Ureter (tissue), 1 donor: ENCODE data around the gene NKRF. TPM values are rescaled to one million over a fixed set of nuclear protein-coding genes. Genes with fewer than 3 reads are reported as not detected.
A peak's percentile ranks its signal among the peaks of the same experiment; 100 is the strongest.
"Not testable (repeated sequence)": the region's sequence is repeated elsewhere in the genome, so short reads cannot be mapped to it uniquely, and the experiment has no call there.

Experiments
- DNase-seq: peaks from one replicate; pipeline ENCODE4 v3.0.0-alpha.2; 2020; ENCODE audit warnings: low spot score
- total RNA-seq: library from RNA; stranded (reverse); gene quantifications from one replicate; pipeline ENCODE4 v1.2.4, GENCODE V29; 2023
- donor health status: DM: yes; HTN: yes; CAD: no.

Gene NKRF
- total RNA-seq, result 12.2 TPM

- DNase-seq, result peak; percentile 92
Observed at GRCh38 chrX:119606280-119607017, at the start of gene NKRF. NKRF (minus strand) TSS chrX:119606424.

DNA sequence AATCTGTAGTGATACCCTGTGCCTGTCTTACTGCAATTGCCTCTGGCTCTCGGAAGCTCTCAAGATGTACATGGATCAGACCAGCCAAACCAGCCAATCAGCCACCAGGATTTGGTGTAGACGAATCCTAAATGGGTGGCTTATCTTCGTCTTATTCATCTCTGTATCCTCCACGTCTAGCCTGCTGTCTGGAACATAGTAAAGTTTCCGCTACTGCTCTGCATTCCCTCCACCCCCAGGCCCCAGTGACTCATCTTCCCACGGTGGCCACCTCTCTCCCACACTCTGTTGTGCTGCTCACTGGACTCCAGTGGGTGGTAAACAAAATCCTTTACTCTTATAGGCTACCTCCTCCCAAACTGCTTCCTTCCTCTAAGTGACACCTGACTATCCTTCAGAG, 48.9 kb upstream of the NKRF start:
- DNase-seq, result no peak

GRCh38 chrX:119654112-119654531, 47.9 kb upstream of the NKRF start:
- no peak for DNase-seq

DNA sequence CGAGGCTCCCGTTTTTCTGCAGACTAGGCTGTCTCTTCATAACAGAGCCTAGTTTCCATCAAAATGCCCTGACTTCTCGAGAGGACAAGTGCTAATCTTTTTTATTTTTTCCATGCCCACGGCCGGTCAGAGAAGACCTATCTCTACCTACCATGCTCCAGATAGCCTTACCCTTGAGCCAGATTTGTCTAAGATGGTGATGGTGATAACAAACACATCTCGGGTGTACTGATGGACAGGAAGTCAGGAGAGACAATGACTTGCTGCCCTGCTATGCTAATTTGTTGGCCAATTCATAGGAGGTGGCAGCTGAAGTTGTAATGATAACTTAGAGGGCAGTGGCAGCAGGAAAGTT, 42.2 kb upstream of the NKRF start:
- no peak for DNase-seq

- no peak for DNase-seq
Observed at GRCh38 chrX:119647552-119648420, 41.6 kb upstream of the NKRF start.

DNA sequence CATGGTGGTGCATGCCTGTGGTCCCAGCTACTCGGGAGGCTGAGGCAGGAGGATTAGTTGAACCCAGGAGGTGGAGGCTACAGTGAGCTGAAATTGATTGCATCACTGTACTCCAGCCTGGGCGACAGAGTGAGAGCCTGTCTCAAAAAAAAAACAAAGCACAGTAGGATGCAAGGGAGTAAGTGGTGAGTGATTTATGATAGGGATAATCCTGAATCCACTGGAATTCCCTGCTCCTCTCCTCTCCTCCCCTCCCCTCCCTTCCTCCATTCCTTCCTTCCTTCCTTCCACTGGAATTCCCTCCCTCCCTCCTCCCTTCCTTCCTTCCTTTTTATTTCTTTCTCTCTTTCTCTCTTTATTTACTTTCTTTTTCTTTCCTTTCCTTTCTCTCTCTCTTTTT, 40.9 kb upstream of the NKRF start:
- DNase-seq, result no peak

GRCh38 chrX:119646515-119646914, 40.3 kb upstream of the NKRF start:
- DNase-seq, result no peak

DNA sequence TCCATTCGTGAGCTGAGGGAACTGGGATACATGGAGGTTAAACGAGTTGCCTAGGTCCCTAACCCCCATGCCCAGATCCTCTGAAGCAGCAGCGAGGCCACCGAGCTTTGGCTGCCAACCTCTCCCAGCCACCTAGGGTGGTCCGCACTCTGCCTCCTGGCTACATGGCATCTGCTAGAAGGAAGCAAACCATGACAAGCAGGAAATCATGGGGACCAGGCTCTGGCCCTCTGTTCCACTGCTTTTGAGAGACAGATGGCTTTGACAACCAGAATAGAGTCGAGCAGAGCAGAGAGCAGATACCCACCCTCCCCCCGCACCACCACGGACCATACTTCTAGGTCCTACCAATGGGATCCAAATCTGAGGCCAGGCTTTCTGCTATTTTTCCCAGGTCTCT, 37.5 kb upstream of the NKRF start:
- no peak for DNase-seq

GRCh38 chrX:119640731-119641170, 34.5 kb upstream of the NKRF start:
- DNase-seq, result no peak

DNA sequence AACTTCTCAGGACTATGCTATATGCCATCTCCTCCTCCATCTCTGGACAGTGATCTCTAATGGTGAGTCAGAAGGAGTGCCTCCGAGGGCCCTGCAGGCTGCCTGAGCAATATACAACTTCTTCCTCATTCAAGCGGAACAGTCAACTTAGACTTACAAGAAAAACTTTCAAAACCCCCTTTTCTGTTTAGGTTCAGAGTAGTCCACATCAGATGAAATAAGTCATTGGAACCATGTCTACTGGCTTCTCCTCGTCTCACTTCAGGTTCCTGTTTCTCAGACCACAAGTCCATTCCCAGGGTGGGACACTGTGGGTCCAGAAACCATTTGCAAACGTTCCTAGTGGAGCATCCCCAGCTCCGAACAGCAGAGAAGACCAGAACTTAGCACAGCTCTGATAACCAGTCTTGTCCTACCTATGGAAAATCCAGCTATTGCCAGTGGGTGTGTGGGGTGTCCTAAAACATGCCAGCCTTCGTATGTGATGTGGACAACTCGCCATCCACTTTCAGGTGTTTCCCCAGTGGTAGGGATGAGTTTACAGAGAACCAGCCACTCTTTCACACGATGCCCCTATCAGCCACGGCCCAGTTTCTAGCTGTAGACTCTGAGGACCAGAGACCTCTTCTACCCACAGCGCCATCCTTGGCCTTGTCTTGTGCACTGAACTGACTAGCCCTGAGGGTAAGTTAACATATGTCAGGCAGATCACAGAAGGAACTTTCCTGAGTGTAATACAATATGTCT, 32.7 kb upstream of the NKRF start:
- no peak for DNase-seq

DNA sequence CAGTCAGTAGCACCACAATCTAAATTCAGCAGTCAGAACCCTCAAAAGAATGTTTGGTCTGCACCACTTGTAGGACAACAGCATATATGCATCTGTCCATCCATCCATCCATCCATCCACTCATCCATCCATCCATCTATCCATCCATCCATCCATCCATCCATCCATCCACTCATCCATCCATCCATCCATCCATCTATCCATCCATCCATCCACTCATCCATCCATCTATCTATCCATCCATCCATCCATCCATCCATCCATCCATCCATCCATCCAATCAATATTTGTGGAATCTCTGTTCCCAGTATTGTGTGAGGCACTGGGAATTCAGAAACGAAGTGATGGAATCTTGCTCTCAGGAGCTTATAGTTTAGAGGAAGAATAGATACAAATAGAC, 31.2 kb upstream of the NKRF start:
- not testable (repeated sequence) for DNase-seq

GRCh38 chrX:119636419-119636818, 30.2 kb upstream of the NKRF start:
- DNase-seq, result no peak

DNA sequence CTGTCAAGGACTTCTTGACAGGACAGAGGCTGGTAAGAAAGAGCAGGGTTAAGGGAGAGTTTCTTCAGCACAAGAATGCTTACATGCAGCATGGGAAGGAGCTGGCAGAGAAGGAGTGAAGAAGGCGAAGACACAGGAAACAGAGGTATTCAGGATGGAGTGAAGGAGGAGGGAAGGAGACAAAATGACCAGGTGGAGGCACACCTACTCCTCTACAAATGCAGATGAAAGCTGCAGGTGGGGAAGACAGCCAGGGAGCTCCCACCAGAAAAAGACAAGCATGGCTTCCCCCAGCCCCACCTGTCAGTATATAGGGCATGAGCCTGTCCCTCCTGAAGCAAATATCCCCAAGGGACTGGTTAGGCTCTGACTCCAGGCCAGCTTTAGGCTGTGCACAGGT, 29.6 kb upstream of the NKRF start:
- no peak for DNase-seq

- no peak for DNase-seq
Observed at GRCh38 chrX:119635179-119635578, 29.0 kb upstream of the NKRF start.

DNA sequence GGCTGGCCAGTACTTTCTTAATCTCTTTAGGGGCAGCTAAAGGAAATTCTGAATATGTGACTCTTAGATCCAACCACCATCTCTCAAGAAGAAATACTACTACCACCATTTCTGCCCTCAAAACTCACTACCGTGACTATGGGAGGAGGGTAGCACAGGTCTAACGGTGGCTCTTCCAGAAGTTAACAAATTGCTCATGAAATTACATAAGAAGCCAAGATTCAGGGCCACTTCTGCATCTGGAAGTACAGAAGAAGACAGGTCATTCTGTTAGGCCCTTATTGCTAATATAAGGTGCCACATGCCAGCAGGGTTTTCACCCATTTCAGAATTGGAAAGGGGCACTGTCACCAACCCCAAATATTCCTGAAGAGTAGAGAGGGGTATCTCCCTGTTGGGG, 19.6 kb upstream of the NKRF start:
- DNase-seq, result no peak

DNA sequence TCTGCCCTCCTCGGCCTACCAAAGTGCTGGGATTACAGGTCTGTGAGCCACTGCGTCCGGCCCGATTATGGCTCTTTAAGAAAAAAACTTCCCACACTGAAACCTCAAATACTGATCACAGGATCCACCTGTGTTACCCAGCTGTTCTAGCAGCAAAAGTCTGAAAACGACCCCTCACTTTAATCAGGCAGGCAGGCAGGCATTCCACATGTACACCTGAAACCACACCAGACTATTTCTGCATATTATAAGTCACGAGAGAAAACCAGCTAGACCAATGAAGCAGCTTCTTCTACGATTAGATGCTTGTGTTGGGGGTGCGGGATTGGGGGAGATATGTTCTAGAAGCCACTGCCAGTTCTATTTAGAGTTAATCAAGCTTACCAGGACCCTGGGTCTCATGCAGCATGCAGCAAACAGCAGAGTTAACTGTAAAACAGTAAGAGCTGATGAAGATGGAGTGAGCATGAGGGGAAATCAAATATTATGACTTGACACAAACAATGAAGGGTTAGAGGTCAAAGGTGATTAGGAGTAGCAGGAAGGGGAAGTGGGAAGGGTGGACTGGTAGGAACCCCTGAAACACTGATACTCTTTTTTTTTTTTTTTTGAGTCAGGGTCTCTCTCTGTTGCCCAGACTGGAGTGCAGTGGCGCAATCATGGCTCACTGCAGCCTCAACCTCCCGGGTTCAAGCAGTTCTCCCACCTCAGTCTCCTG, 18.9 kb upstream of the NKRF start:
- no peak for DNase-seq

DNA sequence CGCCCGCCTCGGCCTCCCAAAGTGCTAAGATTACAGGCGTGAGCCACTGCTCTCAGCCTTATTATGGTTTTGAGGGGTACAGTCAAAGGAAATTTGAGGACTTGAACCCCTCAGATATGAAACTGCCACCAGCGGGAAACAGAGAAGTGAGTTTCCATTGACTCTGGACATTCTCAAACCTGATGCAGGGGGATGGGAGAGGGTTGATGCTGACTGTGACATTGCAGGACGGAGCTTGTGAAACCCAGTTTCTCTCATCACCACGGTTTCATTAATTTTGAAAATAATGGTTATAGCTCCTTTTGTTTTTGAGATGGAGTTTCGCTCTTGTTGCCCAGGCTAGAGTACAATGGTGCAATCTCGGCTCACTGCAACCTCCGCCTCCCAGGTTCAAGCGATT, 18.2 kb upstream of the NKRF start:
- no peak for DNase-seq

DNA sequence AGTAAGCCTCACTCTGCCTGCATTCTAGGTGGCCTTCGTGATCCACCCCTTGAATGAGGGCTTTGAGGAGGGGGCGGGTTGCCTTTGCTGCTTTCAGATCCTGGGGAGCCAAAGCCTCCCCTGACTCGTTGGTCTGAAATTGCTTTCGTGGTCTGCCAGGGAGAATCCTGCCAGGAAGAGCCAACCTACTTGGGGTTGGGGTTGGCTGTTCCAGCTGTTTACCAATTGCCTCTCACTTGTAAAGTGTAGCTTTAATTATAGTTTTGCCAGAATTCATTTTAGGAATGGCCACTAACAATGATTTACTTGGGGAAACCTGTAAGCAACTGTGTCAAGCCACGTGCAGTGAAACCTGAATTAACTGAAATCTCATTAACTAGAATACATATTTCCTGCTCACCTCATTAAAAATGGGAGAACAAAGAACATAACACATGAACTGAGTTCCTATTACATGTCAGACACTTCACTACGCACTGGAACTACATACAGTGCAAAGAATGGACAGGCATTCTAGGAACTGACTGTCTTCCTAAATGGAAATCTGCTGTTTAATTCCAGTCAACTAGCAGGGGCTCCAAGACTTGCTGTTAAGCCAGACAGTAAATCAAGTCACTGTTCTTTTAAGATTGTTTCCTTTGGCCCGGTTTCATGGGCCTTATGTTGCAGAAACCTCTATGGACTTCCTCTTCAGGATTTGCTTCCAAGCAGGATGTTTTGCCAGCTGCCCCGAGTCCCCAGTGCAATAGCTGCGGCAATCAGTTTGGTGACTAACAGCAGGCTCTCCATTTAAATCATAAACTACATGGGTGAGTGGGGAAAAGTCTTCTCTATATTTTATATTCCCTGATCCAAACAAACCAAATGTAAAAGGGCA, 16.4 kb upstream of the NKRF start:
- DNase-seq, result no peak

- DNase-seq, result no peak
Observed at GRCh38 chrX:119618439-119618838, 12.2 kb upstream of the NKRF start.

GRCh38 chrX:119617517-119618164, 11.4 kb upstream of the NKRF start:
- no peak for DNase-seq
